ENCODE data around the gene CYP19A1.

The CYP19A1 gene

DNA sequence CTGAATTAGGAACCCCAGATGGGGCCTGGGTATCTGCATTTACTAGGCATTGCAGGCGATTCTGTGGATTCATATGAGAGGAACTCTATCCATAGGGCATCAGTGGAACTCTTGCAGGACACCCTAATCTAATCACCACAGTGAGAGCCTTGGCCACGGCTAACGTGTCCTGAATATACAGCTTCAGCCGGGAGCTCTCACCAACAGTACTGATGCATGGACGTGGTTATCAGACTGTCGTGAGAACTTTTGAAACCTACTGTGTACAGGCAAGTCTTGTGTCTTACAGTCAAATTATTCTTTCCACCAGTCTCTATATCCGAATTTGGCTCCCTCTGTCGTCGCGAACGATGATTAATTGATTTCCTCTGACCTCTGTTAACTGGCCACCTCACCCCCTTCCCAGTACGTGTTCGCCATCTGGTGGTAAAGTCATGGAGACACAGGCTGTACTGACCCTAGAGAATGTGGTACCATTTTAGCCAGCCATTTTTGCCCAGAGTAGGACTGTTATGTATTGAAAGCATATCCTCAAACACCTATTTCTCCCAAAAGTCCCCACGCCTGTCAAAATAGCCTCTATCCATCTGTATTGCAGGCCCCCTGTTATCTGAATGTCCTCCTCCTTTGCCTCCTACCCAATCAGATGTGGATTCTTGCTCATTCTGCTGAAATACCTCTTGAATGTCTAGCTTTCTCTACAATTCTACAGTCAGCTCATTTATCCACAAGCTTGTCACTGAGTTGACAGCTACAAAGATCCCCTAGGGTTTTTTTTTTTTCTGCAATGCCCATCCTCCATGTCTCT lies 42.8 kb upstream of the CYP19A1 start:
- no peak overlapping the region for H3K4me3 ChIP-seq (ENCODE audit: low read length)
- DNase-seq (ENCODE audit: low read depth), result no peak
- TF ChIP-seq, protein P1, sequence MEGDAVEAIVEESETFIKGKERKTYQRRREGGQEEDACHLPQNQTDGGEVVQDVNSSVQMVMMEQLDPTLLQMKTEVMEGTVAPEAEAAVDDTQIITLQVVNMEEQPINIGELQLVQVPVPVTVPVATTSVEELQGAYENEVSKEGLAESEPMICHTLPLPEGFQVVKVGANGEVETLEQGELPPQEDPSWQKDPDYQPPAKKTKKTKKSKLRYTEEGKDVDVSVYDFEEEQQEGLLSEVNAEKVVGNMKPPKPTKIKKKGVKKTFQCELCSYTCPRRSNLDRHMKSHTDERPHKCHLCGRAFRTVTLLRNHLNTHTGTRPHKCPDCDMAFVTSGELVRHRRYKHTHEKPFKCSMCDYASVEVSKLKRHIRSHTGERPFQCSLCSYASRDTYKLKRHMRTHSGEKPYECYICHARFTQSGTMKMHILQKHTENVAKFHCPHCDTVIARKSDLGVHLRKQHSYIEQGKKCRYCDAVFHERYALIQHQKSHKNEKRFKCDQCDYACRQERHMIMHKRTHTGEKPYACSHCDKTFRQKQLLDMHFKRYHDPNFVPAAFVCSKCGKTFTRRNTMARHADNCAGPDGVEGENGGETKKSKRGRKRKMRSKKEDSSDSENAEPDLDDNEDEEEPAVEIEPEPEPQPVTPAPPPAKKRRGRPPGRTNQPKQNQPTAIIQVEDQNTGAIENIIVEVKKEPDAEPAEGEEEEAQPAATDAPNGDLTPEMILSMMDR (conservative IDR thresholded peaks at IDR 0.05; ENCODE audit: low read depth, low read length), result peak; percentile 95

DNA sequence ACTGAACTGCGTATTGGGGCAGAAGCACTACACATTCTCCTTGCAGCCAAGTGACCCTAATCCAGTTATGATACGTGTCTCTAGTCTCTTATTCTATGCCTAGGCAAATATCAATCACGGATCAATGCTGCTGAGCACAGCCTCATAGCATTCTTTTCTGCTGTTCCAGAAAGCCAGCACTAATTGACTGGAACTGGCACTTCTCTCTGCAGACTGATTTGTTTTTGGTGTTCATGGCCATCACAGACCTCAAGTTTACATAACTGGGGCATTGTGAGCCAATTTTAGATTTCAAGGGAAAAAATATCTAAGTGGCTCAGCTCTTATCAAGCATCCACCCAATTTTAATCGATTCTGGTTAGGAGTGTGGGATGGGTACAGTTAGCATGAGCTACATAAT lies 41.0 kb upstream of the CYP19A1 start:
- TF ChIP-seq, protein P1 (conservative IDR thresholded peaks at IDR 0.05; ENCODE audit: low read depth, low read length), result no peak
- no peak overlapping the region for H3K4me3 ChIP-seq (ENCODE audit: low read length)
- no peak for DNase-seq (ENCODE audit: low read depth)

- no peak for DNase-seq (ENCODE audit: low read depth)
These were observed 40.0 kb upstream of the CYP19A1 start for GRCh38 chr15:51378406-51378805.

DNA sequence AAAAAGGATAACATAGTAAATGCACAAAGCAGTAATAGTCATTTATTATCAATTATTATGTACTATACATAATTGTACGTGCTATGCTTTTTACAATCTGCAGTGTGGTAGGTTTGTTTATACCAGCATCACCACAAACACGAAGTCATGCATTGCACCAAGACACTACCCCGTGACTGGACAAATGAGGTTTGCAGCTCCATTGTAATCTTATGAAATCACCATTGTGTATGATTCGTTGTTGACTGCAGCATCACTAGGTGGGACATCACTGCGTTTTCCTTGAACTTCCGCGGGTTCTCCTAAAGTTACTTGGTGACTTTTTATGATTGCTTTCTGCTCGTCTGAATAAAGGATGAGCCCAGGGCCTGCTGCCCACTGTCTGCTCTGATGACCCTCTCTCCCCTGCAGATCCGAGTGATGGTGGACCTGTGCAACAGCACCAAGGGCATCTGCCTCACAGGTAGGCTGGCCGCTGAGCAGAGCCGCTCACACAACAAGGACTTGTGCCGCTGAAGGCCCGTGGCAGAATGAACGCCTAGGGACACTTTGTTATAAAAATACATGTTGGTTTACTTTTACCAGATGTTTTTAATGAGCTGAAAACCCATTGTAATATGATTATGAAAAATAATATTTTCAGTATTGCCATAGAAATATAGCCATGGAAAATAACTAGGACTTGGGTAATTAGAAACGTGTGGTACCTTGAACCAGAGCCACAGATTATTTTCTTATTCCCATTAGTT lies 38.8 kb upstream of the CYP19A1 start:
- TF ChIP-seq, protein P1 (conservative IDR thresholded peaks at IDR 0.05; ENCODE audit: low read depth, low read length), result no peak
- H3K4me3 ChIP-seq (ENCODE audit: low read length), result no peak overlapping the region
- no peak for DNase-seq (ENCODE audit: low read depth)

More at GRCh38 chr15:51378406-51378805, 40.0 kb upstream of the CYP19A1 start:
- H3K4me3 ChIP-seq (ENCODE audit: low read length), result no peak overlapping the region
- TF ChIP-seq, protein P1 (conservative IDR thresholded peaks at IDR 0.05; ENCODE audit: low read depth, low read length), result no peak

DNA sequence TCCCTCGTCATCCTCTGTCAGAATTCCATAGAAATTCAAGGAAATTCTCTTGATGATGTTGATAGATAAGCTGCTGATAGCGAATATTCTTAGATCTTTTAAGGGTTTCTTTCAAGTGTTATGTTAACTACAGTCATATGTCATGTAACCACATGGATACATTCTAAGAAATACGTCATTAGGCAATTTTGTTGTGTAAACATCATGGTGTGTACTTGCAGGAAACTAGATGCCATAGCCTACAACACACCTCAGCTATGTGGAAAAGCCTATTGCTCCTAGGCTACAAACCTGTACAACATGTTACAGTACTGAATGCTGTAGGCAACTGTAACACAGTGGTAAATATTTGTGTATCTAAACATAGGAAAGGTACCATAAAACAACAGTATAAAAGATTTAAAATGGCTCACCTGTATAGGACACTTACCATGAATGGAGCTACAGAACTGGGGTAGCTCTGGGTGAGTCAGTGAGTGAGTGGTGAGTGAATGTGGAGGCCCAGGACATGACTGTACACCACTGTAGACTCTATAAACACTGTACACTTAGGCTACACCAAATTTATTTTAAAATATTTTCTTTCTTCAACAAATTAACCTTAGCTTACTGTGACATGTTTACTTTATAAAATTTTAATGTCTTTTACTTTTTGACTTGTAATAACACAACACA lies 37.7 kb upstream of the CYP19A1 start:
- TF ChIP-seq, protein P1 (conservative IDR thresholded peaks at IDR 0.05; ENCODE audit: low read depth, low read length), result no peak
- H3K4me3 ChIP-seq (ENCODE audit: low read length), result no peak overlapping the region
- DNase-seq (ENCODE audit: low read depth), result no peak

GRCh38 chr15:51374131-51374530 lies 35.7 kb upstream of the CYP19A1 start:
- no peak for DNase-seq (ENCODE audit: low read depth)

More at GRCh38 chr15:51374131-51374530, 35.7 kb upstream of the CYP19A1 start:
- no peak overlapping the region for H3K4me3 ChIP-seq (ENCODE audit: low read length)
- TF ChIP-seq, protein P1 (conservative IDR thresholded peaks at IDR 0.05; ENCODE audit: low read depth, low read length), result no peak
